ENCODE results near the gene KIAA1143.

The KIAA1143 gene

DNA sequence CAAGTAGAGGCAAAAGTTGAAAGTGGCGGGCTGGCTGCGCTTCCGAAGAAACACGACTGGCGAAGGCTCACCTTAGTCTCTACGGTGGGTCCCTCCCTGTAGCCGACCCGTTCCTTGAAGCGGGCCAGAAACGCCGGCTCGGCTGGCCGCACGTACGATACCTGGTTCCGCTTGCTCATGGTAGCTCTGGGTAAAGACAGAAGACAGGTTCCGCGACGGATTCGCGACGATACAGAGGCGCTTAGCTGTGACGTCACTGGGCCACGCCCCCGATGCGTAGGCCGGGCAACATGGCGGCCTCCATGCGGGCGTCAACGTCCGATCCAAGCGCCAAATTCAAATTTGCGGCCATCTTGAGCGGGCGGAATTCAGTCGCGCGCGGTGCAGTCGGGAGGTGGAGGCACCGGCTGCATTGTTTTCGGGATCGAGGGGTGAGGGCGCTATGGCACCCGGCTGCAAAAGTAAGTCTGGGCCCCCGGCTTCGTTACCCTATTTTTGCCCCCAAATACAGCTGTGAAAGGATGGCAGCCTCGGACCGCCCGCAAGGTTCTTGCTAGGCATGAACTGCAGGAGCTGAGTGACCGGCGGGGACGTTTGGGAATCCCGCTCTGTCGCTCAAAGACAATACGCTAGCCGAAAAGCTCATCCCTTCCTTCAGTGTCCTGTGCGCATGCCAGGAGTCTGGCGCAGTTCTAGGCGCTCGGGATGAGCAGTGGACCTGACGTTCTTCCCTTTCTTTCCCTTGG, at the start of gene KIAA1143, which contains the start of gene KIF15:
Gene KIAA1143, minus strand, starts transcription at position 196 of the 746 bp plus-strand sequence. Its CDS starts 17 bp downstream, at position 179.
Gene KIF15, plus strand, starts transcription at position 371 of the 746 bp plus-strand sequence. Its CDS starts 72 bp downstream, at position 443.
- peak; percentile 99 to 100 (median 99) for DNase-seq

GRCh38 chr3:44805960-44806359, 44.5 kb upstream of the KIAA1143 start:
- DNase-seq: no peak

GRCh38 chr3:44803298-44803697, 41.9 kb upstream of the KIAA1143 start:
- no peak for DNase-seq

DNA sequence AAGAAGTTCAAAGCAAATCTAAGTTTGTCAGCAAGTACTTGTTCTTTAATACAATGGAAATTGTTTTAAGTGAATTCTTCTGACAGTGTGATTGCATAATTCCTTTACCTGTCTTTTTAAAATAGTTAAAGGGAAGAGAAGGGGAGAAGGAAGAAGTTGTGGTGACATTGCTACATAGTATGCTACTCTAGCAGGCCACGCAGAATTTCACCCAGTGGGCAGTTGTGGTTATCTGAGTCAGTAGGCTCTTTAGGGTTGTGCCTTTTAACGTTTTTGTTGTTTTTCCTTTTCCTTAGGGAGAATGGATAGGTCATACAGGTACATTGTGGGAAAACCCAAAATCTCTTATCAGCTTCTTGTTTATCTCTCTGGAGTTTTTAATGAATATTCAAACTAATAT, 40.6 kb upstream of the KIAA1143 start:
- DNase-seq: peak; percentile 20 to 44 (median 30)

GRCh38 chr3:44795197-44795596, 33.8 kb upstream of the KIAA1143 start:
- no peak for DNase-seq

DNA sequence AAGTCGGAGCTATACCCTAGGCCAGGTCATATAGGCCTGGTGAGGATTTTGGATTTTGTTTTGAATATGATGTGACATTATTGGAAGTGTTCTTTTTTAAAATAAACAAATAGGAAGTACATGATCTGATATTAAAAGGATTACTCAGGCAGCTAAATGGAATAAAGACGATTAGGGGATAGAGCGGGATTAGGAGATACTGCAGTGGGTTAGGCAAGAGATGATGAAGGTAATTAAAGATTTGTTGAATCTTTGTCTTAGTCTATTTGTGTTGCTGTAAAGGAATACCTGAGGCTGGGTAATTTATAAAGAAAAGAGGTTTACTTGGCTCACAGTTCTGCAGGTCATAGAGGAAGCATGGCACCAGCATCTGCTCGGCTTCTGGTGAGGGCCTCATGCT, 21.5 kb upstream of the KIAA1143 start:
- DNase-seq: no peak

- DNase-seq: no peak
Measured at GRCh38 chr3:44772099-44772442, 10.7 kb upstream of the KIAA1143 start.

- DNase-seq: no peak
Measured at GRCh38 chr3:44771424-44772098, 10.1 kb upstream of the KIAA1143 start.

- DNase-seq: no peak
Measured at GRCh38 chr3:44764248-44764647, 2.8 kb upstream of the KIAA1143 start.

DNA sequence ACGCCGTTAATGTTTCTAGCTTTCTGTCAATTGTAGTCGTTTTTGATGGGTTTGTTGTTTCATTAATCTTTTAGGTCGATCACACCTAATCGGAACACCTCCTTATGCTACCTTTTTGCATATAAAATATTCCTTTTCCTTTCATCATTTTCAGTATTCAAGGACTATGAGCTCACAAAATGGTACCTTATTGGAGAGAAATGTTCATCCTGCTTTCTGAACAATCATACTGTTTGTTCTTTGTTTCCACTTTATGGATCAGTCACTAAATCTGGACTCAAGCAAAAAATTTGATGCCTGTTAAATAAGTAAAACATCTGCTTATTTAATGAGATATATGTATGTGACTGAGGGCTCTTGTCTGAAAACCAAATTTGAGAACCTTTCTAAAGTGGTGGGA, 1.3 kb upstream of the KIAA1143 start:
- no peak for DNase-seq

DNA sequence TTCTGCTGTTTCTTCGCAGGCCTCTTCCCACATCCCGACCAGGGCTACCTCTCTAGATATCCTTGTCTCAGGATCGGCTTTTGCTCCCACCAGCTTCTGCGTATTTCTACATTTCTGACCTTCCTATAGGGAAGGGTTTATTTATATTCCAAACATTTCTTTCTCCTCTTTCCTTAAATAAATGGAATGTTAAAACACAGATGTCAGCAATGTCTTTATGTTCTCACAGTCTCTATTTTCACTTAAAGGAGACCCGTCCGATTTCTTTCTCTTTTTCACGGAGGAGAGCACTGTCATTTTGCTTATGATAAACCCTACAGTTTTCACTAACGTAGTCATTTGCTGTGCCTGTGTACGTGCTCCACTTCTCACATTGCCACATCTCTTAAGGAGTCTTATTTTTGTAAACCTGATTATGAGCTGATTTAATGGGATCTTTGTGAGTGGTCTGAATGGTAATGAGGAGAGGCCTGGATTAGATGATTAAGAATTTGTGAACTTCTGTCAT, 805 bp upstream of the KIAA1143 start:
- DNase-seq: peak in 1 of 3 donors; percentile 1

DNA sequence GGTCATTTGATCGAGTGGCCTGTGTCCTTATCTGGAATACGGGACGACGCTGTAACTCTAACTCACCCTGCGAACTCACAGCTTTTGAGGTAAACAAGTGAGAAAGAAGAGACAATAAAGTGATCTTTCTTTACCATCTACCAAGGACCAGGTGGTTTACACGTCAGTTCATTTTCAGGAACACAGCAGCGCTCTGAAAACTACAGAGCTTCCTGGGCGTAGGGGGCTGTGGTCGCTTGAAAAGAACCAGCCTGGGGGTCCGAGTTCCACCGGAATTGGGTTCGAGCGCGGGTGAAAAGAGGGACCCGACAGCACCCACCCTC, 357 bp downstream of the KIAA1143 start:
- no peak for DNase-seq

DNA sequence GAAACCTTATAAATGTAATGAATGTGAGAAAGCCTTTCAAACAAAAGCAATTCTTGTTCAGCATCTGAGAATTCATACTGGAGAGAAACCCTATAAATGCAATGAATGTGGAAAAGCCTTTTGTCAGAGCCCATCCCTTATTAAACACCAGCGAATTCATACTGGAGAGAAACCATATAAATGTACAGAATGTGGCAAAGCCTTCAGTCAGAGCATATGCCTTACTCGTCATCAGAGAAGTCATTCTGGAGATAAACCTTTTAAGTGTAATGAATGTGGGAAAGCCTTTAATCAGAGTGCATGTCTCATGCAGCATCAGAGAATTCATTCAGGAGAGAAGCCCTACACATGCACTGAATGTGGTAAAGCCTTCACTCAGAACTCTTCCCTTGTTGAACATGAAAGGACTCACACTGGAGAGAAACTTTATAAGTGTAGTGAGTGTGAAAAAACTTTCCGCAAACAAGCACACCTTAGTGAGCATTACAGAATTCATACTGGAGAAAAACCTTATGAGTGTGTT, 26.7 kb downstream of the KIAA1143 start:
- DNase-seq: peak in 1 of 3 donors; percentile 16

- peak; percentile 81 to 94 (median 90) for DNase-seq
Measured at GRCh38 chr3:44729384-44729910, 32.0 kb downstream of the KIAA1143 start, which contains the start of gene ZNF501. TSS of gene ZNF501 (plus strand) at chr3:44729635. CDS start at chr3:44734422, 4,787 bp downstream.

GRCh38 chr3:44722103-44722401, 39.4 kb downstream of the KIAA1143 start:
- peak in 1 of 3 donors; percentile 16 for DNase-seq

DNA sequence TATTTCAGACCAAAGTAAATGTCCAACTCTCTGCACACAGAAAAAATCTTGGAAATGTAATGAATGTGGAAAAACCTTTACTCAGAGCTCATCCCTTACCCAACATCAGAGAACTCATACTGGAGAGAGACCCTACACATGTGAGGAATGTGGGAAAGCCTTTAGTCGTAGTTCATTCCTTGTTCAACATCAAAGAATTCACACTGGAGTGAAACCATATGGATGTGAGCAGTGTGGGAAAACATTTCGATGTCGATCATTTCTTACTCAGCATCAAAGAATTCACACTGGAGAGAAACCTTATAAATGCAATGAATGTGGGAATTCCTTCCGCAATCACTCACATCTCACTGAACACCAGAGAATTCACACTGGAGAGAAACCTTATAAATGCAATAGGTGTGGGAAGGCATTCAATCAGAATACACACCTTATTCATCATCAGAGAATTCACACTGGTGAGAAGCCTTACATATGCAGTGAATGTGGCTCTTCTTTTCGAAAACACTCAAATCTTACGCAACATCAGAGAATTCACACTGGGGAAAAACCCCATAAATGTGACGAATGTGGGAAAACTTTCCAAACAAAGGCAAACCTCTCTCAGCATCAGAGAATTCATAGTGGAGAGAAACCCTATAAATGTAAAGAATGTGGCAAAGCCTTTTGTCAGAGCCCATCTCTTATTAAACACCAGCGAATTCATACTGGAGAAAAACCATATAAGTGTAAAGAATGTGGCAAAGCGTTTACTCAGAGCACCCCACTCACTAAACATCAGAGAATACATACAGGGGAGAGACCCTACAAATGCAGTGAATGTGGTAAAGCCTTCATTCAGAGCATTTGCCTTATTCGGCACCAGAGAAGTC, 40.0 kb downstream of the KIAA1143 start:
- DNase-seq: peak in 2 of 3 donors; percentile 1 to 2

GRCh38 chr3:44712455-44713075, 48.9 kb downstream of the KIAA1143 start, which contains the start of gene ZNF502:
TSS of gene ZNF502 (plus strand) at chr3:44712660. CDS start at chr3:44720262, 7,602 bp downstream.
- DNase-seq: peak; percentile 76 to 90 (median 82)

Data from suppressor macrophage treated with lipopolysaccharide for 1 hour (primary cell).